Keratinocyte (primary cell): ENCODE data around the gene COL20A1.

ENCODE experiments used
- CTCF ChIP-seq, 3 experiments: IDR thresholded peaks in 1 of 3; conservative IDR thresholded peaks in 1 of 3; optimal IDR thresholded peaks in 1 of 3; 2 replicates in 2 of 3; 3 replicates in 1 of 3; pipeline versions ENCODE3 to v1.5.1; 2011; ENCODE audit warnings: low read length in 3 of 3, mild to moderate bottlenecking in 3 of 3, moderate library complexity in 2 of 3, control low read depth in 1 of 3, inconsistent platforms in 1 of 3; ENCODE audit not compliant: insufficient read depth in 2 of 3; ENCODE audit errors: extremely low read depth in 1 of 3
- EZH2 ChIP-seq: IDR thresholded peaks from one replicate; pipeline ENCODE4 v1.6.1; 2012; ENCODE audit warnings: inconsistent platforms, mild to moderate bottlenecking, low read length, moderate library complexity

GRCh38 chr20:63377256-63377941 is 84.4 kb downstream of the COL20A1 start:
- no peak for TF ChIP-seq CTCF (optimal IDR thresholded peaks at IDR 0.05 in 1 of 3, IDR thresholded peaks at IDR 0.05 in 1 of 3, conservative IDR thresholded peaks at IDR 0.05 in 1 of 3; ENCODE audit: extremely low read depth in 1 of 3, insufficient read depth in 2 of 3, low read length in 3 of 3)
- TF ChIP-seq EZH2 = no peak
